ENCODE measurements around the gene DCDC2B. TPM values are rescaled to one million over a fixed set of nuclear protein-coding genes. Genes with fewer than 3 reads are reported as not detected.

The DCDC2B gene
- total and polyA plus RNA-seq, 9 of the 15 experiments (the other 6 are each of a cell fraction or from before 2014, with no cell fraction given) = not detected

DNA sequence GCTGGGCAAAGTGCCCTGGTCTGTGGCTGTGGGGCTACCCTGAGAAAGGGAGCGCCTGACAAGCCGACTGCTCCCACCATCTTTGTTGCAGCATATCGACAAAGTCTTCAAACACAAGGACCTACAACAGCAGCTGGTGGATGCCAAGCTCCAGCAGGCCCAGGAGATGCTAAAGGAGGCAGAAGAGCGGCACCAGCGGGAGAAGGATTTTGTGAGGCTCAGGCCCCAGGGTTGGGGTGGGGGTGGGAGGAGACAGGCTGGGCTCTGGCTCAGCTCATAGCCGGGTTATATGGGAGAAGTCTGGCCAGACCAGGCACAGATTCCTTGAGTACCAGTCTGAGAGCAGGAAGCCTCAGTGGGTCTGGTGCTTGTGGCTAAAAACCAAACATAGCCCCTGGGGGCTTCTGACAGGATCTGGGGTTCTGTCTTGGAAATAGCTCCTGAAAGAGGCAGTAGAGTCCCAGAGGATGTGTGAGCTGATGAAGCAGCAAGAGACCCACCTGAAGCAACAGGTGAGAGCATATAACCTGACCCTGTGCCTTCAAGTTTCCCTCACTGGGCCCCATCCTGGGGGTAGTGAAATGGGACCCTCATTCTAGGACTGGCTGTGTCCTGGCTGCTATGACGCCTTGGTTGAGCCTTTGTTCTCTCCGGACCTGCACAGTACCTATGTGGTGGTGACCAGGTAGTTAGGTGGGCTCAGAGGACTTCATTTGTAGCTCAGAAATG lies 16.5 kb upstream of the DCDC2B start:
- intact Hi-C loops (cut with micrococcal nuclease) (no loop called here), in situ Hi-C loops (cut with MboI) (no loop called here)
- POLR2A ChIA-PET = interaction anchor here (0.5 to 10.8 kb wide), 8 partner anchors 8 to 356 kb away, joined by 3 to 201 read pairs (median 6); partner anchors contain the start of genes CCDC28B, DCDC2B, IQCC and TXLNA
- no peaks in the 10 kb centered on the region for H3K27me3 ChIP-seq (ENCODE audit: control insufficient read depth in 2 of 2, insufficient read depth in 2 of 2, low read length in 2 of 2)
- no peak overlapping the region for H2AFZ ChIP-seq (ENCODE audit: low read depth, low read length)
- no TSS peak for BruUV-seq (replicated peaks)
- no peak for DNase-seq (ENCODE audit: extremely low read depth in 1 of 4, low spot score in 3 of 4)
- 95% methylated on average over 8 of the region's 8 CpGs for WGBS (ENCODE audit: insufficient coverage, low coverage, missing lambda C conversion rate)
- no peak overlapping the region for H3K4me3 ChIP-seq
- no peak for ATAC-seq
- H3K36me3 ChIP-seq (ENCODE audit: control insufficient read depth, insufficient read depth, low read length) = peaks cover 99% of the 10 kb centered on the region
- no peak overlapping the region for H3K4me2 ChIP-seq (ENCODE audit: insufficient read depth, low read length)
- H4K20me1 ChIP-seq (replicated peaks; ENCODE audit: control insufficient read depth, insufficient read depth, low read length) = no peaks in the 10 kb centered on the region; the same call in none of the 2 replicates
- no peak overlapping the region for H3K27ac ChIP-seq (ENCODE audit: extremely low read depth, low read depth, low read length)
- peaks cover under 1% of the 10 kb centered on the region; the same call in 1 of the 3 replicates for H3K79me2 ChIP-seq (ENCODE audit: control insufficient read depth, insufficient read depth, low read length)
- CTCF ChIA-PET (ENCODE audit: low intra/inter-chr PET ratio) = no interaction called here
- no peaks in the 10 kb centered on the region for H3K9me3 ChIP-seq (replicated peaks; ENCODE audit: control insufficient read depth, insufficient read depth, low read depth, low read length)
- H3K9me1 ChIP-seq (ENCODE audit: control insufficient read depth, insufficient read depth, low read length) = no peaks in the 10 kb centered on the region
- no peak for FAIRE-seq
- H3K4me1 ChIP-seq (replicated peaks in 1 of 2; ENCODE audit: control insufficient read depth in 2 of 2, insufficient read depth in 2 of 2, low read length in 2 of 2) = peaks cover 0 to 5% of the 10 kb centered on the region in 2 experiments; a peak in 1 of 5 replicates
- TF ChIP-seq, protein P1, sequence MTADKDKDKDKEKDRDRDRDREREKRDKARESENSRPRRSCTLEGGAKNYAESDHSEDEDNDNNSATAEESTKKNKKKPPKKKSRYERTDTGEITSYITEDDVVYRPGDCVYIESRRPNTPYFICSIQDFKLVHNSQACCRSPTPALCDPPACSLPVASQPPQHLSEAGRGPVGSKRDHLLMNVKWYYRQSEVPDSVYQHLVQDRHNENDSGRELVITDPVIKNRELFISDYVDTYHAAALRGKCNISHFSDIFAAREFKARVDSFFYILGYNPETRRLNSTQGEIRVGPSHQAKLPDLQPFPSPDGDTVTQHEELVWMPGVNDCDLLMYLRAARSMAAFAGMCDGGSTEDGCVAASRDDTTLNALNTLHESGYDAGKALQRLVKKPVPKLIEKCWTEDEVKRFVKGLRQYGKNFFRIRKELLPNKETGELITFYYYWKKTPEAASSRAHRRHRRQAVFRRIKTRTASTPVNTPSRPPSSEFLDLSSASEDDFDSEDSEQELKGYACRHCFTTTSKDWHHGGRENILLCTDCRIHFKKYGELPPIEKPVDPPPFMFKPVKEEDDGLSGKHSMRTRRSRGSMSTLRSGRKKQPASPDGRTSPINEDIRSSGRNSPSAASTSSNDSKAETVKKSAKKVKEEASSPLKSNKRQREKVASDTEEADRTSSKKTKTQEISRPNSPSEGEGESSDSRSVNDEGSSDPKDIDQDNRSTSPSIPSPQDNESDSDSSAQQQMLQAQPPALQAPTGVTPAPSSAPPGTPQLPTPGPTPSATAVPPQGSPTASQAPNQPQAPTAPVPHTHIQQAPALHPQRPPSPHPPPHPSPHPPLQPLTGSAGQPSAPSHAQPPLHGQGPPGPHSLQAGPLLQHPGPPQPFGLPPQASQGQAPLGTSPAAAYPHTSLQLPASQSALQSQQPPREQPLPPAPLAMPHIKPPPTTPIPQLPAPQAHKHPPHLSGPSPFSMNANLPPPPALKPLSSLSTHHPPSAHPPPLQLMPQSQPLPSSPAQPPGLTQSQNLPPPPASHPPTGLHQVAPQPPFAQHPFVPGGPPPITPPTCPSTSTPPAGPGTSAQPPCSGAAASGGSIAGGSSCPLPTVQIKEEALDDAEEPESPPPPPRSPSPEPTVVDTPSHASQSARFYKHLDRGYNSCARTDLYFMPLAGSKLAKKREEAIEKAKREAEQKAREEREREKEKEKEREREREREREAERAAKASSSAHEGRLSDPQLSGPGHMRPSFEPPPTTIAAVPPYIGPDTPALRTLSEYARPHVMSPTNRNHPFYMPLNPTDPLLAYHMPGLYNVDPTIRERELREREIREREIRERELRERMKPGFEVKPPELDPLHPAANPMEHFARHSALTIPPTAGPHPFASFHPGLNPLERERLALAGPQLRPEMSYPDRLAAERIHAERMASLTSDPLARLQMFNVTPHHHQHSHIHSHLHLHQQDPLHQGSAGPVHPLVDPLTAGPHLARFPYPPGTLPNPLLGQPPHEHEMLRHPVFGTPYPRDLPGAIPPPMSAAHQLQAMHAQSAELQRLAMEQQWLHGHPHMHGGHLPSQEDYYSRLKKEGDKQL (CRISPR knock-in tag; IDR thresholded peaks at IDR 0.05; ENCODE audit: borderline replicate concordance) = no peak
- TF ChIP-seq POLR2G (IDR thresholded peaks at IDR 0.05; ENCODE audit: low read depth, low read length) = peak; percentile 50; the same call in 1 of the 2 replicates
- TF ChIP-seq RBFOX2 (IDR thresholded peaks at IDR 0.05; ENCODE audit: low read depth, low read length) = peak; percentile 50
- TF ChIP-seq GATAD2A (IDR thresholded peaks at IDR 0.05) = no peak
- TF ChIP-seq CBFA2T3 (IDR thresholded peaks at IDR 0.05) = no peak
- TF ChIP-seq NELFE (IDR thresholded peaks at IDR 0.05; ENCODE audit: insufficient read depth, insufficient read length) = no peak
- TF ChIP-seq MEF2D (tag; conservative IDR thresholded peaks at IDR 0.05; ENCODE audit: low read depth) = no peak
- no peak for TF ChIP-seq PHF21A (IDR thresholded peaks at IDR 0.05; ENCODE audit: borderline replicate concordance, low read depth)
- TF ChIP-seq, protein P2, sequence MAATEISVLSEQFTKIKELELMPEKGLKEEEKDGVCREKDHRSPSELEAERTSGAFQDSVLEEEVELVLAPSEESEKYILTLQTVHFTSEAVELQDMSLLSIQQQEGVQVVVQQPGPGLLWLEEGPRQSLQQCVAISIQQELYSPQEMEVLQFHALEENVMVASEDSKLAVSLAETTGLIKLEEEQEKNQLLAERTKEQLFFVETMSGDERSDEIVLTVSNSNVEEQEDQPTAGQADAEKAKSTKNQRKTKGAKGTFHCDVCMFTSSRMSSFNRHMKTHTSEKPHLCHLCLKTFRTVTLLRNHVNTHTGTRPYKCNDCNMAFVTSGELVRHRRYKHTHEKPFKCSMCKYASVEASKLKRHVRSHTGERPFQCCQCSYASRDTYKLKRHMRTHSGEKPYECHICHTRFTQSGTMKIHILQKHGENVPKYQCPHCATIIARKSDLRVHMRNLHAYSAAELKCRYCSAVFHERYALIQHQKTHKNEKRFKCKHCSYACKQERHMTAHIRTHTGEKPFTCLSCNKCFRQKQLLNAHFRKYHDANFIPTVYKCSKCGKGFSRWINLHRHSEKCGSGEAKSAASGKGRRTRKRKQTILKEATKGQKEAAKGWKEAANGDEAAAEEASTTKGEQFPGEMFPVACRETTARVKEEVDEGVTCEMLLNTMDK (IDR thresholded peaks at IDR 0.05; ENCODE audit: borderline replicate concordance, insufficient read depth, low read depth, low read length, poor library complexity, severe bottlenecking) = no peak
- TF ChIP-seq POLR2A (conservative IDR thresholded peaks at IDR 0.05) = 0 out of 2 replicates have a peak, but pooled peaks have one; percentile 11
- no peak for TF ChIP-seq ZFPM2 (CRISPR knock-in tag; IDR thresholded peaks at IDR 0.05)
- no peak for TF ChIP-seq CC2D1A (IDR thresholded peaks at IDR 0.05)
- TF ChIP-seq ZNF551 (CRISPR knock-in tag; IDR thresholded peaks at IDR 0.05) = no peak
- H3K9ac ChIP-seq (ENCODE audit: insufficient read depth in 1 of 2, low read depth in 2 of 2, low read length in 2 of 2) = peak overlapping the region in 1 of 2 experiments; percentile 19; a peak in 1 of 4 replicates

All from K562 (cell line).